AG09319 (cell line): ENCODE data around the gene CERS6.

Experiments used
- DNase-seq: peaks from one replicate; pipeline ENCODE4 v3.0.0-alpha.2; 2010; ENCODE audit warnings: low read depth; ENCODE audit errors: extremely low read depth
- CTCF ChIP-seq: IDR thresholded peaks from 2 replicates; pipeline ENCODE4 v1.5.1; 2011; ENCODE audit warnings: low read depth, mild to moderate bottlenecking, inconsistent platforms, low read length, moderate library complexity

CERS6 gene

GRCh38 chr2:168530982-168531622 lies 75.0 kb downstream of the CERS6 start:
- no peak for DNase-seq
- TF ChIP-seq CTCF, result no peak

- no peak for DNase-seq
- TF ChIP-seq CTCF, result no peak
Observed at GRCh38 chr2:168534926-168535325, 78.9 kb downstream of the CERS6 start.

- DNase-seq, result no peak
- TF ChIP-seq CTCF, result no peak
Observed at GRCh38 chr2:168536925-168537466, 80.9 kb downstream of the CERS6 start.

GRCh38 chr2:168538133-168538532 lies 82.1 kb downstream of the CERS6 start:
- DNase-seq, result no peak
- no peak for TF ChIP-seq CTCF

- no peak for TF ChIP-seq CTCF
Observed at GRCh38 chr2:168538534-168538933, 82.5 kb downstream of the CERS6 start.

GRCh38 chr2:168539945-168540344 lies 83.9 kb downstream of the CERS6 start:
- DNase-seq, result no peak
- no peak for TF ChIP-seq CTCF

More at GRCh38 chr2:168538534-168538933, 82.5 kb downstream of the CERS6 start:
- no peak for DNase-seq

- no peak for DNase-seq
- TF ChIP-seq CTCF, result no peak
Observed at GRCh38 chr2:168541858-168542257, 85.8 kb downstream of the CERS6 start.
